DLD1 (cell line): ENCODE measurements around the gene PLK3.
"Not testable (repeated sequence)": the region's sequence is repeated elsewhere in the genome, so short reads cannot be mapped to it uniquely, and the experiment has no call there.

Experiments
- in situ Hi-C: cut with HindIII; loops from 2 replicates; pipeline ENCODE4 v1.10.0; 2017; ENCODE audit warnings: low sequenced_read_pairs

Gene PLK3

GRCh38 chr1:44808063-44808937, 8.1 kb downstream of the PLK3 start, which contains the start of gene BTBD19:
Gene BTBD19, plus strand, starts transcription at chr1:44808523. Its CDS starts 298 bp downstream, at chr1:44808821.
- in situ Hi-C loops, result no loop called here

GRCh38 chr1:44808938-44809917, 9.1 kb downstream of the PLK3 start:
- in situ Hi-C loops, result no loop called here

GRCh38 chr1:44810101-44810761, 10.1 kb downstream of the PLK3 start:
- in situ Hi-C loops, result no loop called here

GRCh38 chr1:44810762-44811105, 10.6 kb downstream of the PLK3 start:
- in situ Hi-C loops, result not testable (repeated sequence)

- in situ Hi-C loops, result no loop called here
Observed at GRCh38 chr1:44811234-44811633, 11.1 kb downstream of the PLK3 start.

GRCh38 chr1:44812822-44813543, 12.8 kb downstream of the PLK3 start:
- in situ Hi-C loops, result no loop called here

- in situ Hi-C loops, result not testable (repeated sequence)
Observed at GRCh38 chr1:44815926-44816325, 15.7 kb downstream of the PLK3 start.

GRCh38 chr1:44817307-44817706, 17.1 kb downstream of the PLK3 start:
- in situ Hi-C loops, result no loop called here

- in situ Hi-C loops, result no loop called here
Observed at GRCh38 chr1:44817771-44818495, 17.8 kb downstream of the PLK3 start.

GRCh38 chr1:44819196-44819607, 19.0 kb downstream of the PLK3 start:
- in situ Hi-C loops, result no loop called here

- in situ Hi-C loops, result no loop called here
Observed at GRCh38 chr1:44819608-44820327, 19.6 kb downstream of the PLK3 start.

GRCh38 chr1:44820328-44821239, 20.4 kb downstream of the PLK3 start:
- in situ Hi-C loops, result no loop called here

- in situ Hi-C loops, result no loop called here
Observed at GRCh38 chr1:44821240-44821715, 21.1 kb downstream of the PLK3 start.

- in situ Hi-C loops, result no loop called here
Observed at GRCh38 chr1:44822131-44822701, 22.0 kb downstream of the PLK3 start.

- in situ Hi-C loops, result no loop called here
Observed at GRCh38 chr1:44822981-44823451, 22.8 kb downstream of the PLK3 start.

GRCh38 chr1:44824392-44824791, 24.2 kb downstream of the PLK3 start:
- in situ Hi-C loops, result not testable (repeated sequence)
